A673 (cell line): ENCODE data around the gene VCX3A. TPM values are rescaled to one million over a fixed set of nuclear protein-coding genes. Genes with fewer than 3 reads are reported as not detected.
"Not testable (repeated sequence)": the region's sequence is repeated elsewhere in the genome, so short reads cannot be mapped to it uniquely, and the experiment has no call there.

Experiments used
- Bru-seq: library from RNA; stranded (reverse); fragments of 400-500 nt; gene quantifications from one replicate; lab custom pipeline; 2021; lab: Mats Ljungman, UMichigan
- BruChase-seq, 2 experiments: library from RNA; stranded (reverse); fragments of 400-500 nt; gene quantifications; one replicate each; lab custom pipeline; 2021; lab: Mats Ljungman, UMichigan
- BruUV-seq: library from RNA; stranded (reverse); fragments of 400-500 nt; replicated peaks from 2 replicates; lab custom pipeline; 2021; lab: Mats Ljungman, UMichigan
- CTCF ChIA-PET: fragments of 300-600 bp; sonication (Branson Sonifier 250); formaldehyde crosslinking; loops from one replicate; lab custom pipeline; 2022; ENCODE audit warnings: antibody characterized with exemption; lab: Charles Lee
- POLR2A ChIA-PET: fragments of 300-600 bp; sonication (Branson Sonifier 250); formaldehyde crosslinking; loops from one replicate; lab custom pipeline; 2022; ENCODE audit warnings: antibody characterized with exemption; ENCODE audit not compliant: low non-redundant PET; lab: Charles Lee
- DNase-seq: peaks from one replicate; pipeline ENCODE4 v3.0.0-alpha.2; 2015; ENCODE audit warnings: low spot score
- H3K27ac ChIP-seq: fragments of 200-600 bp; sonication (generic); 2 replicates; pipeline ENCODE4 v1.5.1; 2016; ENCODE audit warnings: mixed run types, low read depth, mild to moderate bottlenecking, mixed read lengths, antibody characterized with exemption, low read length; ENCODE audit not compliant: poor library complexity, severe bottlenecking
- H3K27me3 ChIP-seq: fragments of 200-600 bp; sonication (generic); replicated peaks from 2 replicates; pipeline ENCODE4 v1.6.1; 2017; ENCODE audit warnings: mixed run types, low read depth, mild to moderate bottlenecking, mixed read lengths, antibody characterized with exemption, low read length; ENCODE audit not compliant: insufficient read depth, poor library complexity
- H3K36me3 ChIP-seq: fragments of 200-600 bp; sonication (generic); 2 replicates; pipeline ENCODE4 v1.6.1; 2016; ENCODE audit warnings: mixed run types, mild to moderate bottlenecking, mixed read lengths, antibody characterized with exemption, low read length; ENCODE audit not compliant: insufficient read depth, poor library complexity, severe bottlenecking
- H3K4me1 ChIP-seq: fragments of 200-600 bp; sonication (generic); 2 replicates; pipeline ENCODE4 v1.6.1; 2017; ENCODE audit warnings: mixed run types, mild to moderate bottlenecking, mixed read lengths, antibody characterized with exemption, low read length; ENCODE audit not compliant: insufficient read depth, poor library complexity, severe bottlenecking
- H3K4me3 ChIP-seq: fragments of 200-600 bp; sonication (generic); 2 replicates; pipeline ENCODE4 v1.5.1; 2016; ENCODE audit warnings: low read depth, mixed run types, mild to moderate bottlenecking, mixed read lengths, low read length; ENCODE audit not compliant: poor library complexity, severe bottlenecking
- H3K9me3 ChIP-seq: fragments of 200-600 bp; sonication (generic); 2 replicates; pipeline ENCODE4 v1.6.1; 2016; ENCODE audit warnings: mixed run types, low read depth, mild to moderate bottlenecking, mixed read lengths, antibody characterized with exemption, low read length; ENCODE audit not compliant: poor library complexity, severe bottlenecking
- EZH2 ChIP-seq: fragments of 200-600 bp; sonication (generic); IDR thresholded peaks from 2 replicates; pipeline ENCODE4 v1.6.1; 2017; ENCODE audit warnings: borderline replicate concordance, low read depth, mild to moderate bottlenecking, mixed read lengths, antibody characterized with exemption, low read length; ENCODE audit not compliant: poor library complexity, severe bottlenecking
- intact Hi-C: fragments of 100-400 bp; cut with micrococcal nuclease; formaldehyde crosslinking; loops from one replicate; pipeline ENCODE4 v1.10.0; 2022; ENCODE audit not compliant: unreplicated experiment
- long read RNA-seq: library from polyadenylated mRNA; stranded (forward); transcript quantifications from one replicate; pipeline ENCODE4 v2.0.0, GENCODE V29; 2022
- total RNA-seq: library from RNA; stranded (reverse); gene quantifications from 2 replicates; pipeline ENCODE4 v1.2.3, GENCODE V29; 2021
- TF ChIP-seq, protein P1 (sequence below): fragments of 300-800, 200-600 bp; sonication (generic); conservative IDR thresholded peaks from 2 replicates; pipeline ENCODE4 v1.5.1; 2017; ENCODE audit warnings: low read depth, mild to moderate bottlenecking, antibody characterized with exemption, low read length, moderate library complexity, mixed read lengths

Gene VCX3A
- total RNA-seq = not detected in 2 replicates
- percentile 16 among the genes with signal in this experiment for Bru-seq, nascent RNA
- not detected for BruChase-seq, experiment 1, labeled RNA remaining after a 2-hour chase
- BruChase-seq, experiment 2, labeled RNA remaining after a 6-hour chase = not detected
- long read RNA-seq = 0 reads

DNA sequence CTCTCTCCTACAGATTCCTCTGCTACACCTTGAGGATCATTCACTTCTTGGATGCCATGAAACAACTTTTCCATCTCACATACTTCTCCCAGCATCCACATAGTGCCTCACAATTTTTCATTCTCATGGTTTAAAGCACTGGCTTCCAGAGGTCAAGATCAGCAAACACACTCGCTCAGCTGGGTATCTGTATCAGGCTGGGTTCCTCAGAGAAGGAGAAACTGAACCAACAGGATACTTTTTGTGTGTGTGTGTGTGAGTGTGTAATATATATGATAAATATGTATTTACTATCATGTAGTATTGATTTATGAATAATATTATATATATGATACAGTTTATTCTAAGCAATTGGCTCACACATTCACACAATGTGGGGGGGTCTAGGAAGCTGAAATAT lies at the start of gene VCX3A:
Gene VCX3A, minus strand, starts transcription at position 101 of the 400 bp plus-strand sequence. CDS start 621 bp downstream, outside the sequence.
- H3K27ac ChIP-seq, H3K36me3 ChIP-seq, H3K4me1 ChIP-seq, H3K4me3 ChIP-seq, H3K9me3 ChIP-seq, intact Hi-C loops, DNase-seq, H3K27me3 ChIP-seq, POLR2A ChIA-PET, CTCF ChIA-PET, BruUV-seq: not testable (repeated sequence)

DNA sequence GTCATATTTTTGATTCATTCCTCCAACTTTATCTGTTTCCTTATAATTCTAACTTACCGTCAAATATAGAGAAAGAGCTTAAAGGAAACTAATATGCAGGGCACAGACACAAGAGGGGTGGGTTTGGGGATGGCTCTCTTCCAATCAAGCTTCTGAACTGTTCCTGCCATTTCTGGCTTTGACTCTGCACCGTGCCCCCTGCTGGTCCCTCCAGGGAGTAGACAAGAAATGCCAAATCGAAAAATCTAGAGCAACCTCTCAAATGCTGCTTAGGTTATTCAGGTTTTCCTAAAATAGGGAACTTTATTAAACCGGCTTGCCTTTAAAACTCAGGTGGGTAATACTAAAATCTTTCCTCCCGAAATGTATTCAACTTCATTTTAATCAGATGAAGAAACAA lies 39.8 kb upstream of the VCX3A start:
- peak; percentile 44 for DNase-seq
- Histone ChIP-seq H3K9me3 (no peaks in the 10 kb centered on the region), H3K4me3 (no peak overlapping the region), H3K36me3 (no peaks in the 10 kb centered on the region), H3K4me1 (no peaks in the 10 kb centered on the region), H3K27ac (no peak overlapping the region), H3K27me3 (no peaks in the 10 kb centered on the region)
- intact Hi-C loops = no loop called here
- TF ChIP-seq, protein P1, sequence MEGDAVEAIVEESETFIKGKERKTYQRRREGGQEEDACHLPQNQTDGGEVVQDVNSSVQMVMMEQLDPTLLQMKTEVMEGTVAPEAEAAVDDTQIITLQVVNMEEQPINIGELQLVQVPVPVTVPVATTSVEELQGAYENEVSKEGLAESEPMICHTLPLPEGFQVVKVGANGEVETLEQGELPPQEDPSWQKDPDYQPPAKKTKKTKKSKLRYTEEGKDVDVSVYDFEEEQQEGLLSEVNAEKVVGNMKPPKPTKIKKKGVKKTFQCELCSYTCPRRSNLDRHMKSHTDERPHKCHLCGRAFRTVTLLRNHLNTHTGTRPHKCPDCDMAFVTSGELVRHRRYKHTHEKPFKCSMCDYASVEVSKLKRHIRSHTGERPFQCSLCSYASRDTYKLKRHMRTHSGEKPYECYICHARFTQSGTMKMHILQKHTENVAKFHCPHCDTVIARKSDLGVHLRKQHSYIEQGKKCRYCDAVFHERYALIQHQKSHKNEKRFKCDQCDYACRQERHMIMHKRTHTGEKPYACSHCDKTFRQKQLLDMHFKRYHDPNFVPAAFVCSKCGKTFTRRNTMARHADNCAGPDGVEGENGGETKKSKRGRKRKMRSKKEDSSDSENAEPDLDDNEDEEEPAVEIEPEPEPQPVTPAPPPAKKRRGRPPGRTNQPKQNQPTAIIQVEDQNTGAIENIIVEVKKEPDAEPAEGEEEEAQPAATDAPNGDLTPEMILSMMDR = peak; percentile 56
- no peak for TF ChIP-seq EZH2
- BruUV-seq = no TSS peak
- ChIA-PET CTCF (no interaction called here), POLR2A (no interaction called here)

DNA sequence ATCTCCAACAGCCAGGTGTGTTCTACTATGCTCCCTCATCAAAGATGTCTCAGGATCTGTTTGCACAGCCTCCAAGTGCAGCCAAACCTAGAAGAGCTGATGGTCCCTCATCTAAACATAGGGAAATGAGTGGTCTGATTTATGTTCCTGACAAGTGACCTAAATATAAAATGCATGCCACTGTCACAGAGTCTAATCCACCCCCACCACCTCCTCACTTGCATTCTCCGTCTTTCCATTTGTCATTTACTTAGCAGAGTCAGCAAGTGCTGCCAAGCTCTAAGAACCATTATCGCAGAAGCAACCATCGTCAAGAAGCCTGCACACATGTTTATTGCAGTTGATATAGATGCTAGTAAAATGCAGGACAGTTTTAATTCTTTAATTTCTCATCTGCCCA lies 33.1 kb upstream of the VCX3A start:
- TF ChIP-seq, protein P1 = no peak
- ChIA-PET POLR2A (no interaction called here), CTCF (no interaction called here)

DNA sequence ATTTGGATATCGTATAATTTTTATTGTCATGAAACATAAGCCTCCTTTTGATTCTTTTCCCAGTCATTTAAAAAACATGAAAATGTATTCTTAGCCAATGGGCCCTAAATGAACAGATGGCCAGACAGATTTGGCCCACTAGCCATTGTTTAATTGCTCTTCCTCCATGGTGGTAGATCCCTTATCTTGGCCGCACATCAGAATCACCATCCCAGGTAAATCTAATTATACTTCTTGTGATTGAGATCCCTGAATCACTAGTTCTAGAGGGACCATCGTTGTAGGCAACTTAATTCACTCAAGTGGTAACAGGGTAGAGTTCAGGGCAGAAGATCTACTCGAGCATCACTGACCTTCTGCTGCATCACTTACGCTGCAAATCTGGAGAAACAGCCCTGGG lies 24.1 kb upstream of the VCX3A start:
- intact Hi-C loops = no loop called here
- Histone ChIP-seq H3K27me3 (no peaks in the 10 kb centered on the region), H3K27ac (no peak overlapping the region), H3K36me3 (no peaks in the 10 kb centered on the region), H3K4me1 (no peaks in the 10 kb centered on the region), H3K9me3 (peaks cover 4% of the 10 kb centered on the region), H3K4me3 (no peak overlapping the region)
- CTCF ChIA-PET = no interaction called here
- DNase-seq = no peak
- TF ChIP-seq EZH2 = no peak
- TF ChIP-seq, protein P1 = no peak
- no TSS peak for BruUV-seq
- POLR2A ChIA-PET = no interaction called here

More for the DNA sequence above, 33.1 kb upstream of the VCX3A start:
- no peaks in the 10 kb centered on the region for H3K36me3 ChIP-seq
- no TSS peak for BruUV-seq
- intact Hi-C loops = no loop called here
- no peaks in the 10 kb centered on the region for H3K27me3 ChIP-seq
- no peak for DNase-seq
- no peaks in the 10 kb centered on the region for H3K4me1 ChIP-seq
- H3K27ac ChIP-seq = no peak overlapping the region
- no peak overlapping the region for H3K4me3 ChIP-seq
- no peaks in the 10 kb centered on the region for H3K9me3 ChIP-seq
